PFSK-1 (cell line): ENCODE results near the gene AVPR1B.

Source experiments
- FOXP2 ChIP-seq: optimal IDR thresholded peaks from 2 replicates; pipeline ENCODE3; 2011; ENCODE audit warnings: borderline replicate concordance, control low read depth, inconsistent platforms; ENCODE audit not compliant: insufficient read depth; ENCODE audit errors: extremely low read length, extremely low read depth
- POLR2AphosphoS5 ChIP-seq: IDR thresholded peaks from 2 replicates; pipeline ENCODE4 v1.6.1; 2012; ENCODE audit warnings: low read depth, mild to moderate bottlenecking, control low read depth, low read length, moderate library complexity
- REST ChIP-seq, 2 experiments: IDR thresholded peaks; 2 replicates each; pipeline versions ENCODE4 v1.6.1 to v1.8.0; 2011 to 2012; ENCODE audit warnings: low read depth in 2 of 2, low read length in 2 of 2, control low read depth in 1 of 2, inconsistent platforms in 1 of 2, mild to moderate bottlenecking in 1 of 2, moderate library complexity in 1 of 2; ENCODE audit not compliant: insufficient read depth in 1 of 2
- SIN3A ChIP-seq: IDR thresholded peaks from 2 replicates; pipeline ENCODE4 v1.6.1; 2012; ENCODE audit warnings: mild to moderate bottlenecking, low read length, moderate library complexity, borderline replicate concordance; ENCODE audit not compliant: insufficient read depth
- TAF1 ChIP-seq: IDR thresholded peaks from 2 replicates; pipeline ENCODE4 v1.6.1; 2012; ENCODE audit warnings: low read length, control low read depth, borderline replicate concordance; ENCODE audit not compliant: insufficient read depth

GRCh38 chr1:206089341-206089740 lies 27.8 kb downstream of the AVPR1B start:
- TF ChIP-seq POLR2AphosphoS5 = no peak
- no peak for TF ChIP-seq REST (IDR thresholded peaks at IDR 0.05; ENCODE audit: insufficient read depth in 1 of 2, low read depth in 2 of 2, low read length in 2 of 2)
- TF ChIP-seq FOXP2 = no peak
- no peak for TF ChIP-seq TAF1
- no peak for TF ChIP-seq SIN3A
